ENCODE data around the gene TAPT1. TPM values are rescaled to one million over a fixed set of nuclear protein-coding genes. Genes with fewer than 3 reads are reported as not detected.

TAPT1 gene
- total RNA-seq, 1 donor: 21.1 TPM

- DNase-seq (ENCODE audit: low read depth): no peak
- no peak overlapping the region for H3K4me3 ChIP-seq (ENCODE audit: low read depth, low read length)
- no peak for TF ChIP-seq CTCF (IDR thresholded peaks at IDR 0.05; ENCODE audit: insufficient read depth, low read length)
Observed at GRCh38 chr4:16114546-16114945, 111.7 kb downstream of the TAPT1 start.

GRCh38 chr4:16113741-16114140 is 112.5 kb downstream of the TAPT1 start:
- no peak for DNase-seq (ENCODE audit: low read depth)
- TF ChIP-seq CTCF (IDR thresholded peaks at IDR 0.05; ENCODE audit: insufficient read depth, low read length): no peak
- no peak overlapping the region for H3K4me3 ChIP-seq (ENCODE audit: low read depth, low read length)

GRCh38 chr4:16111533-16111932 is 114.7 kb downstream of the TAPT1 start:
- no peak overlapping the region for H3K4me3 ChIP-seq (ENCODE audit: low read depth, low read length)
- TF ChIP-seq CTCF (IDR thresholded peaks at IDR 0.05; ENCODE audit: insufficient read depth, low read length): no peak
- DNase-seq (ENCODE audit: low read depth): no peak

- no peak for DNase-seq (ENCODE audit: low read depth)
- H3K4me3 ChIP-seq (ENCODE audit: low read depth, low read length): no peak overlapping the region
- no peak for TF ChIP-seq CTCF (IDR thresholded peaks at IDR 0.05; ENCODE audit: insufficient read depth, low read length)
Observed at GRCh38 chr4:16110661-16111290, 115.5 kb downstream of the TAPT1 start.

Small RNAs within 50 kb of the gene (small RNA-seq; reads per million reads assigned to genes)
- gene RPS21P4: not detected

Other genes starting within 250 kb of the TAPT1 start
- gene PROM1, start 142.4 kb downstream of the TAPT1 start, total RNA-seq (ENCODE audit: low replicate concordance): under 0.01 TPM in 1 of 2 replicates, not detected in the other